Measurements from ENCODE around the gene PSMC3. TPM values are rescaled to one million over a fixed set of nuclear protein-coding genes. Genes with fewer than 3 reads are reported as not detected.

PSMC3 gene
- 153 TPM for polyA plus RNA-seq (2013, experiment 1 of 2)
- 143 TPM for polyA plus RNA-seq (2013, experiment 2 of 2)

- H3K4me3 ChIP-seq (ENCODE audit: extremely low read depth, insufficient read depth, low read length, poor library complexity, severe bottlenecking): peak within 1 kb of the TSS; percentile 82
- no peaks in the 10 kb centered on the region for H3K9me3 ChIP-seq (ENCODE audit: control insufficient read depth, low read length)
- H3K4me1 ChIP-seq (ENCODE audit: control insufficient read depth, insufficient read depth, low read length, poor library complexity, severe bottlenecking): peaks cover 3% of the 10 kb centered on the region
- 4 to 6% methylated on average over 46 to 50 of the region's 62 CpGs for WGBS, 2 experiments (ENCODE audit: insufficient coverage in 2 of 2)
- peak within 1 kb of the TSS; percentile 90 for H3K27ac ChIP-seq (ENCODE audit: low read depth, low read length, severe bottlenecking)
- H3K36me3 ChIP-seq (ENCODE audit: control insufficient read depth, insufficient read depth, low read length): peaks cover 37% of the 10 kb centered on the region
Measured at GRCh38 chr11:47426062-47426956, at the start of gene PSMC3. PSMC3 (minus strand) TSS chr11:47426439; CDS start chr11:47426279, 160 bp downstream.

- Histone ChIP-seq H3K4me3 (ENCODE audit: extremely low read depth, insufficient read depth, low read length, poor library complexity, severe bottlenecking) (no peak overlapping the region), H3K9me3 (ENCODE audit: control insufficient read depth, low read length) (no peaks in the 10 kb centered on the region), H3K27ac (ENCODE audit: low read depth, low read length, severe bottlenecking) (no peak overlapping the region), H3K36me3 (ENCODE audit: control insufficient read depth, insufficient read depth, low read length) (peaks cover 88% of the 10 kb centered on the region), H3K4me1 (ENCODE audit: control insufficient read depth, insufficient read depth, low read length, poor library complexity, severe bottlenecking) (peaks cover 32% of the 10 kb centered on the region)
- WGBS, 2 experiments (ENCODE audit: insufficient coverage in 2 of 2): 95 to 100% methylated on average over 4 of the region's 4 CpGs
Measured at GRCh38 chr11:47470671-47471070, 44.4 kb upstream of the PSMC3 start.

DNA sequence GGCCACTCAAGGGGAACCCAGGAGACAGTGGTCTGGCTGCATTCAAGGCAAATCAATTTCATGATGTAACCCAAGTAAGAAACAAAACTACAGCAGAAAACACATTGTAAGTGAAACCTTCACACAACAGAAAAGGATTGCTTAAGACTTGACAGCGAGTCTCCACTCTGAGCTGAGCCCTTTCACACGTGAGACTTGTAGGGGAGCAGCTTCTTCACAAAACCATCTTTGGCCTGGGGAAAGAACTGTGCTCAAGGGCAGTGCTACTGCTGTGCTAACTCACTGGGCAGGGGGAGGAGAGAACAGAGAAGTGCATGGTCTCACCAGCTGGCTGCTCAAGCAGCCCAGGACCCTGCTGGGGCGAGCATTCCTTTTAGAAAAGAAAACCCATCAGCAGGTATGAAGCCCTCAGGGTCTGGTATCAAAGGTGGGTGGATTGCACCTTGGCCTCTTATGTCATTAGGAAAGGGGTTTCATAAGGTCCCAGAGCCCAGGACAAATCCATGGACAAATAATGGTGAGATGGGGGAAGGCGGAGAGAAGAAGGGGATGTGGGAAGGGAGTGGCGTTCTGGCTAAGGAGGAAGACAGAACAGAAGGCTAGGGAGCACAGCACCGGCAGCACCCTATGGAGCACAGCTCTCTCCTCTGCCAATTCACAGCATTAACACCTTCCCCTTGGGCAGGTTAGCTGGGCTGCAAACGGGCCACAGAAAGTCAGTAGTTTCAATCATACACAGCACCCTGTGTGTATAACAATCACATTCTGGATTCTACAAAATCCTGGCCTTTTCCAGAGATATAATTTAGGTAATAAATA lies 43.3 kb upstream of the PSMC3 start:
- Histone ChIP-seq H3K36me3 (ENCODE audit: control insufficient read depth, insufficient read depth, low read length) (peaks cover 88% of the 10 kb centered on the region), H3K4me3 (ENCODE audit: extremely low read depth, insufficient read depth, low read length, poor library complexity, severe bottlenecking) (no peak overlapping the region), H3K4me1 (ENCODE audit: control insufficient read depth, insufficient read depth, low read length, poor library complexity, severe bottlenecking) (peaks cover 21% of the 10 kb centered on the region), H3K9me3 (ENCODE audit: control insufficient read depth, low read length) (no peaks in the 10 kb centered on the region), H3K27ac (ENCODE audit: low read depth, low read length, severe bottlenecking) (no peak overlapping the region)
- 87 to 97% methylated on average over 4 to 5 of the region's 7 CpGs for WGBS, 2 experiments (ENCODE audit: insufficient coverage in 2 of 2)

DNA sequence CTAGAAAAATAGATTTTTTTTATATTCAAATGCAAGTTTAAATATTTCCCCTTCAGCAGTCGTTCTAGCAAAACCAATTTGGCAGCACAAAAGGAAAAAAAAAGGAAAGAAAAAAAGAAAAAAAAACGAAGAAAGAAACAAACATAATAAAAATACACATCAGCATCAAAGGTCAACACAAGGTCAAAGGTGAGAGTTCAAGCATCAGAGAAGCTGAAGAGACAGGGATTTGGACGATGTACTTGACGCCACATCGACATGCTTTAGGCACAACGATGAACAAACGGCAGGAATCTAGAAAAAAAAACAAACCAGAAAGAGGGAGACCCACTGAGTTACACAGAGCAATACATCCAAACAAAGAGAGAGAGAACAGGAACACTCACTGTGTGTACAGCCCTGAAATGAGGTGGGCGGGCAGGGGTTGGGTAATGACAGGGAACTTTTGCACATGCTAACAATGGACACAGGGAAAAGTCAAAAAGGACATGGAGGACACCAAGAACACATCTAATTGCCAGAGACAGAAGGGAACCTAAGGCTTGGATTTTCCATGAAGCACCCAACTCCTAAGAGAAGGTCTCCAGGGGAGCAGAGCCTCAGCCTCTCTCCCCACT lies 42.5 kb upstream of the PSMC3 start:
- H3K9me3 ChIP-seq (ENCODE audit: control insufficient read depth, low read length): no peaks in the 10 kb centered on the region
- H3K4me1 ChIP-seq (ENCODE audit: control insufficient read depth, insufficient read depth, low read length, poor library complexity, severe bottlenecking): peaks cover 13% of the 10 kb centered on the region
- H3K4me3 ChIP-seq (ENCODE audit: extremely low read depth, insufficient read depth, low read length, poor library complexity, severe bottlenecking): no peak overlapping the region
- H3K36me3 ChIP-seq (ENCODE audit: control insufficient read depth, insufficient read depth, low read length): peaks cover 87% of the 10 kb centered on the region
- no peak overlapping the region for H3K27ac ChIP-seq (ENCODE audit: low read depth, low read length, severe bottlenecking)
- WGBS, 2 experiments (ENCODE audit: insufficient coverage in 2 of 2): 94 to 100% methylated on average over 1 to 5 of the region's 8 CpGs

- Histone ChIP-seq H3K9me3 (ENCODE audit: control insufficient read depth, low read length) (no peaks in the 10 kb centered on the region), H3K36me3 (ENCODE audit: control insufficient read depth, insufficient read depth, low read length) (peaks cover 84% of the 10 kb centered on the region), H3K4me1 (ENCODE audit: control insufficient read depth, insufficient read depth, low read length, poor library complexity, severe bottlenecking) (peaks cover 10% of the 10 kb centered on the region), H3K4me3 (ENCODE audit: extremely low read depth, insufficient read depth, low read length, poor library complexity, severe bottlenecking) (no peak overlapping the region), H3K27ac (ENCODE audit: low read depth, low read length, severe bottlenecking) (peak overlapping the region; percentile 23)
- WGBS, 2 experiments (ENCODE audit: insufficient coverage in 2 of 2): 98 to 100% methylated on average over 2 to 6 of the region's 7 CpGs
Measured at GRCh38 chr11:47467357-47467756, 41.1 kb upstream of the PSMC3 start.

- peaks cover 84% of the 10 kb centered on the region for H3K36me3 ChIP-seq (ENCODE audit: control insufficient read depth, insufficient read depth, low read length)
- H3K4me3 ChIP-seq (ENCODE audit: extremely low read depth, insufficient read depth, low read length, poor library complexity, severe bottlenecking): no peak overlapping the region
- peaks cover 10% of the 10 kb centered on the region for H3K4me1 ChIP-seq (ENCODE audit: control insufficient read depth, insufficient read depth, low read length, poor library complexity, severe bottlenecking)
- no peaks in the 10 kb centered on the region for H3K9me3 ChIP-seq (ENCODE audit: control insufficient read depth, low read length)
- WGBS, 2 experiments (ENCODE audit: insufficient coverage in 2 of 2): 89 to 90% methylated on average over 2 to 3 of the region's 4 CpGs
- H3K27ac ChIP-seq (ENCODE audit: low read depth, low read length, severe bottlenecking): peak overlapping the region; percentile 36
Measured at GRCh38 chr11:47466701-47467250, 40.5 kb upstream of the PSMC3 start.

DNA sequence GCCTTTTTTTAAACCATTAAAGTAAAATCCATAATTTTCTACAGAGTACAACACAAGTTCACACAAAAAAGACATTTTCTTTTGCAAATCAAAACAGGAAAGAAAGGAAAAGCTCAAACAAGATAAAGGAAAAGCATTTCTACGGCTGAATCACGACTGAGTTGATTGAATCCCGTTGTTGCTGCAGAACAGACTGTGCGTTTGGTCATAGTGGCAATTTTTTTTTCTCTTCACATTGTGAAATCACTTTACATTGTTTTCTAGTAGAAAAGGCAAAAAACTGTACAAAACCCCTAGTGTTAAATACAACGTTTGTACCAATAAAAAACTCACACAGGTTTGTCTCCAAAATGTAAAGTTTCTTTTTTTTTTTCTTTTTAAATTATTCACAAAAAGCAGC lies 40.0 kb upstream of the PSMC3 start:
- Histone ChIP-seq H3K36me3 (ENCODE audit: control insufficient read depth, insufficient read depth, low read length) (peaks cover 81% of the 10 kb centered on the region), H3K27ac (ENCODE audit: low read depth, low read length, severe bottlenecking) (peak overlapping the region; percentile 36), H3K4me3 (ENCODE audit: extremely low read depth, insufficient read depth, low read length, poor library complexity, severe bottlenecking) (no peak overlapping the region), H3K4me1 (ENCODE audit: control insufficient read depth, insufficient read depth, low read length, poor library complexity, severe bottlenecking) (peaks cover 10% of the 10 kb centered on the region), H3K9me3 (ENCODE audit: control insufficient read depth, low read length) (no peaks in the 10 kb centered on the region)
- WGBS, 2 experiments (ENCODE audit: insufficient coverage in 2 of 2): 92 to 94% methylated on average over 3 to 5 of the region's 5 CpGs

DNA sequence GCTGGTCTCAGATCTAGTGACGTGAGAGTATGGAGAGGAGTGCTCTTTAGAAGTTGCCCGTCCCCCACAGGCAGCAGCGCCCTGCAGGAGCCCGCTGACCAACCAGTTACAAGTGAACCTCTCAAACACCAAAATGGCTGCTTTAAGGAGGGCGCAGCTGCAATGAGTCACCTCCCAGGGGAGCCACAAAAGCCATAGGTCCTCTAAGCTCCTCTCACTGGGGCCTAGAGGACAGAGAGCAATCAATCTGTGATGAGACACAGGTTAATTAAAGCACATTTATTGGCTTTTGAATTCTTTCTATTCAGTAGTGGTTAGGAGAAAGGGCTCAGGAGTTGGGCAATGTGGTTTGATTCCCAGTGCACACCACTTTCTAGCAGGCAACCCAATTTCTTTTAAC lies 38.2 kb upstream of the PSMC3 start:
- no peak overlapping the region for H3K4me3 ChIP-seq (ENCODE audit: extremely low read depth, insufficient read depth, low read length, poor library complexity, severe bottlenecking)
- WGBS, 2 experiments (ENCODE audit: insufficient coverage in 2 of 2): 88 to 89% methylated on average over 3 to 4 of the region's 5 CpGs
- peaks cover 77% of the 10 kb centered on the region for H3K36me3 ChIP-seq (ENCODE audit: control insufficient read depth, insufficient read depth, low read length)
- no peak overlapping the region for H3K27ac ChIP-seq (ENCODE audit: low read depth, low read length, severe bottlenecking)
- peaks cover 10% of the 10 kb centered on the region for H3K4me1 ChIP-seq (ENCODE audit: control insufficient read depth, insufficient read depth, low read length, poor library complexity, severe bottlenecking)
- no peaks in the 10 kb centered on the region for H3K9me3 ChIP-seq (ENCODE audit: control insufficient read depth, low read length)

- Histone ChIP-seq H3K36me3 (ENCODE audit: control insufficient read depth, insufficient read depth, low read length) (peaks cover 62% of the 10 kb centered on the region), H3K27ac (ENCODE audit: low read depth, low read length, severe bottlenecking) (no peak overlapping the region), H3K9me3 (ENCODE audit: control insufficient read depth, low read length) (no peaks in the 10 kb centered on the region), H3K4me3 (ENCODE audit: extremely low read depth, insufficient read depth, low read length, poor library complexity, severe bottlenecking) (no peak overlapping the region), H3K4me1 (ENCODE audit: control insufficient read depth, insufficient read depth, low read length, poor library complexity, severe bottlenecking) (peaks cover 2% of the 10 kb centered on the region)
- 96 to 100% methylated on average over 3 to 4 of the region's 7 CpGs for WGBS, 2 experiments (ENCODE audit: insufficient coverage in 2 of 2)
Measured at GRCh38 chr11:47461876-47462275, 35.6 kb upstream of the PSMC3 start.

DNA sequence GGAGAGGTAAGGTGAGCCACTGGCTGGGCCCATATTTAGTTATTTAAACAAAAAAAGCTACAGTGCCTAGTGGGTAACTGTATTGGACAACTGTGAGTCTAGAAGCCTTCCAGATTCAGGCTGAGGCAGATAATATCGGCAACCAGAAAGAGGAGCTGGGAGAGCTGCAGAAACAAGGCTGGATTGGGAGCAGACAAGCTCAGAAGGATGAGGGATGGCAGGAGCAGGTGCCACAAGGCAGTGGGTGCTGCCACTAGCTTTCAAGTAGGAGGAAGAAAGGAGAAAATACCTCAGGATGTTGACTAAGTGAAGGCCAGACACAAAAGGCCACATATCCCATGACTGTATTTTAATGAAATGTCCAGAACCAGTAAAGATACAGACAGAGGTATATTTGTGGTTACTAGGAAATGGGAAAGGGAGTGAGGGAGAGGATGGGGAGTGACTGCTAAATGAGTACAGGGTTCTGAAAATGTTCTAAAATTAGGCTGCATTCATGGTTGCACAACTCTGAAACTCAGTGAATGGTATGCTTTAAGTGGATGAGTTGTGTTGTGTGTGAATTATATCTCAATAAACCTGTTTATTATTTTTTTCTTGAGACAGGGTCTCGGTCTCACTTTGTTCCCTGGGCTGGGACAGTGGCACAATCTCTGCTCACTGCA lies 34.5 kb upstream of the PSMC3 start:
- H3K9me3 ChIP-seq (ENCODE audit: control insufficient read depth, low read length): no peaks in the 10 kb centered on the region
- H3K4me3 ChIP-seq (ENCODE audit: extremely low read depth, insufficient read depth, low read length, poor library complexity, severe bottlenecking): no peak overlapping the region
- H3K36me3 ChIP-seq (ENCODE audit: control insufficient read depth, insufficient read depth, low read length): peaks cover 56% of the 10 kb centered on the region
- no peaks in the 10 kb centered on the region for H3K4me1 ChIP-seq (ENCODE audit: control insufficient read depth, insufficient read depth, low read length, poor library complexity, severe bottlenecking)
- WGBS, 2 experiments (ENCODE audit: insufficient coverage in 2 of 2): 94 to 100% methylated on average over 2 of the region's 2 CpGs
- H3K27ac ChIP-seq (ENCODE audit: low read depth, low read length, severe bottlenecking): no peak overlapping the region

All from mesodermal cell (in vitro differentiated cells).